ENCODE measurements around the gene ZCCHC8. TPM values are rescaled to one million over a fixed set of nuclear protein-coding genes. Genes with fewer than 3 reads are reported as not detected.
A peak's percentile ranks its signal among the peaks of the same experiment; 100 is the strongest.
"Not testable (repeated sequence)": the region's sequence is repeated elsewhere in the genome, so short reads cannot be mapped to it uniquely, and the experiment has no call there.

Gene ZCCHC8
- polyA plus RNA-seq, 1 donor (not counting 4 experiments of a cell fraction or from before 2014, with no cell fraction given): 14.0 TPM

- H3K9me1 ChIP-seq (ENCODE audit: control insufficient read depth, extremely low read depth, insufficient read depth, low read length); H3K4me3 ChIP-seq (ENCODE audit: control insufficient read depth in 2 of 3, extremely low read depth in 1 of 3, insufficient read depth in 2 of 3, low read depth in 1 of 3, low read length in 3 of 3); H3K9ac ChIP-seq (ENCODE audit: control insufficient read depth, extremely low read depth, insufficient read depth, low read length); DNase-seq (ENCODE audit: low read depth, low spot score); dilution Hi-C loops (cut with MboI; ENCODE audit: extremely low pct_ligation_motif_present, low sequenced_read_pairs); H3K4me2 ChIP-seq (ENCODE audit: control insufficient read depth, extremely low read depth, insufficient read depth, low read depth, low read length); H2AFZ ChIP-seq (ENCODE audit: control insufficient read depth, low read length); H3K9me3 ChIP-seq (ENCODE audit: control insufficient read depth, low read depth, low read length); H4K20me1 ChIP-seq (ENCODE audit: control insufficient read depth, extremely low read depth, insufficient read depth, low read length); H3K27ac ChIP-seq (ENCODE audit: control insufficient read depth, insufficient read depth, low read length); H3K79me2 ChIP-seq (ENCODE audit: control insufficient read depth, insufficient read depth, low read length); FAIRE-seq; H3K36me3 ChIP-seq (ENCODE audit: control insufficient read depth in 2 of 2, extremely low read depth in 1 of 2, insufficient read depth in 2 of 2, low read length in 2 of 2); H3K4me1 ChIP-seq (ENCODE audit: control insufficient read depth, extremely low read depth, insufficient read depth, low read length); H3K27me3 ChIP-seq (ENCODE audit: control insufficient read depth, extremely low read depth, insufficient read depth, low read length): not testable (repeated sequence)
Measured at GRCh38 chr12:122438822-122439221, 61.9 kb downstream of the ZCCHC8 start.

GRCh38 chr12:122437656-122438121, 63.0 kb downstream of the ZCCHC8 start:
- peak overlapping the region; percentile 65 for H2AFZ ChIP-seq (ENCODE audit: control insufficient read depth, low read length)
- peaks cover 8% of the 10 kb centered on the region for H3K4me1 ChIP-seq (ENCODE audit: control insufficient read depth, extremely low read depth, insufficient read depth, low read length)
- dilution Hi-C loops (cut with MboI; ENCODE audit: extremely low pct_ligation_motif_present, low sequenced_read_pairs): no loop called here
- H3K9me1 ChIP-seq (ENCODE audit: control insufficient read depth, extremely low read depth, insufficient read depth, low read length): no peaks in the 10 kb centered on the region
- peak overlapping the region in 1 of 3 experiments; percentile 23 for H3K4me3 ChIP-seq (ENCODE audit: control insufficient read depth in 2 of 3, extremely low read depth in 1 of 3, insufficient read depth in 2 of 3, low read depth in 1 of 3, low read length in 3 of 3)
- H3K36me3 ChIP-seq (ENCODE audit: control insufficient read depth in 2 of 2, extremely low read depth in 1 of 2, insufficient read depth in 2 of 2, low read length in 2 of 2): no peaks in the 10 kb centered on the region
- H3K27me3 ChIP-seq (ENCODE audit: control insufficient read depth, extremely low read depth, insufficient read depth, low read length): no peaks in the 10 kb centered on the region
- peak; percentile 84 for FAIRE-seq
- TF ChIP-seq CTCF (optimal IDR thresholded peaks at IDR 0.05 in 1 of 3, IDR thresholded peaks at IDR 0.05 in 1 of 3, conservative IDR thresholded peaks at IDR 0.05 in 1 of 3; ENCODE audit: extremely low read depth in 1 of 3, insufficient read depth in 2 of 3, low read length in 3 of 3): no peak
- TF ChIP-seq EZH2 (IDR thresholded peaks at IDR 0.05; ENCODE audit: low read length): no peak
- H3K79me2 ChIP-seq (ENCODE audit: control insufficient read depth, insufficient read depth, low read length): no peaks in the 10 kb centered on the region
- H4K20me1 ChIP-seq (ENCODE audit: control insufficient read depth, extremely low read depth, insufficient read depth, low read length): no peaks in the 10 kb centered on the region
- peak overlapping the region; percentile 64 for H3K4me2 ChIP-seq (ENCODE audit: control insufficient read depth, extremely low read depth, insufficient read depth, low read depth, low read length)
- H3K9me3 ChIP-seq (ENCODE audit: control insufficient read depth, low read depth, low read length): no peaks in the 10 kb centered on the region
- peak overlapping the region; percentile 18 for H3K9ac ChIP-seq (ENCODE audit: control insufficient read depth, extremely low read depth, insufficient read depth, low read length)
- no peak overlapping the region for H3K27ac ChIP-seq (ENCODE audit: control insufficient read depth, insufficient read depth, low read length)
- no peak for DNase-seq (ENCODE audit: low read depth, low spot score)

- H2AFZ ChIP-seq (ENCODE audit: control insufficient read depth, low read length): no peak overlapping the region
- H3K79me2 ChIP-seq (ENCODE audit: control insufficient read depth, insufficient read depth, low read length): no peaks in the 10 kb centered on the region
- H3K4me1 ChIP-seq (ENCODE audit: control insufficient read depth, extremely low read depth, insufficient read depth, low read length): peaks cover 8% of the 10 kb centered on the region
- no peak overlapping the region for H3K4me2 ChIP-seq (ENCODE audit: control insufficient read depth, extremely low read depth, insufficient read depth, low read depth, low read length)
- no peak for DNase-seq (ENCODE audit: low read depth, low spot score)
- no peaks in the 10 kb centered on the region for H3K27me3 ChIP-seq (ENCODE audit: control insufficient read depth, extremely low read depth, insufficient read depth, low read length)
- H3K9ac ChIP-seq (ENCODE audit: control insufficient read depth, extremely low read depth, insufficient read depth, low read length): no peak overlapping the region
- no peaks in the 10 kb centered on the region for H3K9me3 ChIP-seq (ENCODE audit: control insufficient read depth, low read depth, low read length)
- no peak overlapping the region for H3K27ac ChIP-seq (ENCODE audit: control insufficient read depth, insufficient read depth, low read length)
- no peaks in the 10 kb centered on the region for H3K9me1 ChIP-seq (ENCODE audit: control insufficient read depth, extremely low read depth, insufficient read depth, low read length)
- no peaks in the 10 kb centered on the region for H4K20me1 ChIP-seq (ENCODE audit: control insufficient read depth, extremely low read depth, insufficient read depth, low read length)
- TF ChIP-seq EZH2 (IDR thresholded peaks at IDR 0.05; ENCODE audit: low read length): no peak
- no peak for TF ChIP-seq CTCF (optimal IDR thresholded peaks at IDR 0.05 in 1 of 3, IDR thresholded peaks at IDR 0.05 in 1 of 3, conservative IDR thresholded peaks at IDR 0.05 in 1 of 3; ENCODE audit: extremely low read depth in 1 of 3, insufficient read depth in 2 of 3, low read length in 3 of 3)
- no peak for FAIRE-seq
- no peak overlapping the region for H3K4me3 ChIP-seq (ENCODE audit: control insufficient read depth in 2 of 3, extremely low read depth in 1 of 3, insufficient read depth in 2 of 3, low read depth in 1 of 3, low read length in 3 of 3)
- H3K36me3 ChIP-seq (ENCODE audit: control insufficient read depth in 2 of 2, extremely low read depth in 1 of 2, insufficient read depth in 2 of 2, low read length in 2 of 2): no peaks in the 10 kb centered on the region
- dilution Hi-C loops (cut with MboI; ENCODE audit: extremely low pct_ligation_motif_present, low sequenced_read_pairs): no loop called here
Measured at GRCh38 chr12:122435186-122435585, 65.5 kb downstream of the ZCCHC8 start.

- H2AFZ ChIP-seq (ENCODE audit: control insufficient read depth, low read length); FAIRE-seq; H3K4me2 ChIP-seq (ENCODE audit: control insufficient read depth, extremely low read depth, insufficient read depth, low read depth, low read length); H3K9me1 ChIP-seq (ENCODE audit: control insufficient read depth, extremely low read depth, insufficient read depth, low read length); H3K27ac ChIP-seq (ENCODE audit: control insufficient read depth, insufficient read depth, low read length); H3K4me3 ChIP-seq (ENCODE audit: control insufficient read depth in 2 of 3, extremely low read depth in 1 of 3, insufficient read depth in 2 of 3, low read depth in 1 of 3, low read length in 3 of 3); H3K9me3 ChIP-seq (ENCODE audit: control insufficient read depth, low read depth, low read length); H3K4me1 ChIP-seq (ENCODE audit: control insufficient read depth, extremely low read depth, insufficient read depth, low read length); H3K9ac ChIP-seq (ENCODE audit: control insufficient read depth, extremely low read depth, insufficient read depth, low read length); dilution Hi-C loops (cut with MboI; ENCODE audit: extremely low pct_ligation_motif_present, low sequenced_read_pairs); H3K79me2 ChIP-seq (ENCODE audit: control insufficient read depth, insufficient read depth, low read length); H3K36me3 ChIP-seq (ENCODE audit: control insufficient read depth in 2 of 2, extremely low read depth in 1 of 2, insufficient read depth in 2 of 2, low read length in 2 of 2); H3K27me3 ChIP-seq (ENCODE audit: control insufficient read depth, extremely low read depth, insufficient read depth, low read length); DNase-seq (ENCODE audit: low read depth, low spot score); H4K20me1 ChIP-seq (ENCODE audit: control insufficient read depth, extremely low read depth, insufficient read depth, low read length): not testable (repeated sequence)
Measured at GRCh38 chr12:122429043-122429442, 71.7 kb downstream of the ZCCHC8 start.
